Raji (cell line): ENCODE data around the gene LRRC3.

Source experiments
- POLR2A ChIP-seq: IDR thresholded peaks from 2 replicates; pipeline ENCODE4 v1.6.1; 2011; ENCODE audit warnings: low read depth, low read length, control low read depth; ENCODE audit not compliant: insufficient read depth

The LRRC3 gene

DNA sequence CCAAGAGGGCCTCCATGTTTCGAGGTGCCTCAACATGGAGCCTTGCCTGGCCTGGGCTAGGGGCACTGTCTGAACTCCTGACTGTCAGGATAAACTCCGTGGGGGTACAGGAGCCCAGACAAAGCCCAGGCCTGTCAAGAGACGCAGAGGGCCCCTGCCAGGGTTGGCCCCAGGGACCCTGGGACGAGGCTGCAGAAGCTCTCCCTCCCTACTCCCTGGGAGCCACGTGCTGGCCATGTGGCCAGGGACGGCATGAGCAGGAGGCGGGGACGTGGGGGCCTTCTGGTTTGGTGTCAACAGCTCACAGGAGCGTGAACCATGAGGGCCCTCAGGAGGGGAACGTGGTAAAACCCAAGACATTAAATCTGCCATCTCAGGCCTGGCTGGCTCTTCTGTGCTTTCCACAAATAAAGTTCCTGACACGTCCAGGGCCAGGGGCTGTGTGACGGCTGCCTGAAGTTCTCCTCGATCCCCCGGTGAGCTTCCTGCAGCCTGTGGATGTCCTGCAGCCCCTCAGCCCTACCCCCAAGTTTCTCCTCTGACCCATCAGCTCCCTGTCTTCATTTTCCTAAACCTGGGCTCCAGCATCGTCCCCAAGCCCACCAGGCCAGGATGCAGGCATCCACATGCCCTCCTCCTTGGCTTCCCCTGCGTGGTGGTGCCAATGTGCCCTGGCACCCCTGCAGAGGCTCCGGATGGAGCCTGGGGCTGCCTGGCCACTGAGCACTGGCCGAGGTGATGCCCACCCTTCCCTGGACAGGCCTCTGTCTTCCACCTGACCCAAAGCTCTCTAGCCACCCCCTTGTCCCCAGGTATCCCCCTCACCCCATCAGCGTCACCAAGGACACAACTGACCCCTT lies 12.8 kb upstream of the LRRC3 start:
- no peak for TF ChIP-seq POLR2A

DNA sequence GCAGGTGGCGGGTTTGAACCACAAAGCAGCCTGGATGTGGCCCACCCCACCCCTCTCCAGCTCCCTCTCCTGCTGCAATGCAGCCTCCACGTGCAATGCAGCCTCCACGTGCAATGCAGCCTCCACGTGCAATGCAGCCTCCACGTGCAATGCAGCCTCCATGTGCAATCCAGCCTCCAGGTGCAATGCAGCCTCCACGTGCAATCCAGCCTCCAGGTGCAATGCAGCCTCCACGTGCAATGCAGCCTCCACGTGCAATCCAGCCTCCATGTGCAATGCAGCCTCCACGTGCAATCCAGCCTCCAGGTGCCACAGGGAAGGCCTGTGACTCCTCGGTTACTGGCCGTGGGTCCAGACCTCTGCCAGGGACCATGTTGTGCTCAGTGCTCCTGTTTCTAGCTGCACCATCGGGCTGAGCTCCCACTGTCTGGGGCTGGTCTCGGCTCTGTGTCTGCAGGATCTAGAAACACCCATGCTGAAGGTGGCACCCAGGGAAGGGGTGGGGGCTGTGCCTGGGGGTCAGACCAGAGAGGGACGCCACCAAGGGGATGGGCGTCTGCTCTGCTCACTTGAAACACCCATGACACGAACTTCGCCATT lies 11.9 kb upstream of the LRRC3 start:
- no peak for TF ChIP-seq POLR2A

DNA sequence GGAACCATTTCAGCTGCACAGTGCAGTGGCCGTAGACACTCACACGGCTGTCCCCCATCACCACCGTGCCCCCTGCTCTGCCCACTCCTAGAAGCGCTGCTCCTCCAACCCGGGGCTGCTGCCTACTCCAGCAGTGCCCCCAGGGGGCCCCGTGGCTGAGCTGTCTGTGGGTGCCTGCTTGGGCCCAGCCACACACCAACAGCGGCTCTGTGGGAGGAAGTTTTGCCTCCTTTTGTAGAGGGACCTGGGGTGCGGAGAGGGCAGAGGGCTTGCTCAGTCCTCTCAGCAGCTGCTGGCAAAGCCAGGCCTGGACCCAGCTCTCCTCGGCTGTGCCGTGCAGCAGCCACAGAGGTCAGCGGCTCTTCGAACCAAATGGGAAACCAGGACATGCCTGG lies 11.4 kb upstream of the LRRC3 start:
- no peak for TF ChIP-seq POLR2A

DNA sequence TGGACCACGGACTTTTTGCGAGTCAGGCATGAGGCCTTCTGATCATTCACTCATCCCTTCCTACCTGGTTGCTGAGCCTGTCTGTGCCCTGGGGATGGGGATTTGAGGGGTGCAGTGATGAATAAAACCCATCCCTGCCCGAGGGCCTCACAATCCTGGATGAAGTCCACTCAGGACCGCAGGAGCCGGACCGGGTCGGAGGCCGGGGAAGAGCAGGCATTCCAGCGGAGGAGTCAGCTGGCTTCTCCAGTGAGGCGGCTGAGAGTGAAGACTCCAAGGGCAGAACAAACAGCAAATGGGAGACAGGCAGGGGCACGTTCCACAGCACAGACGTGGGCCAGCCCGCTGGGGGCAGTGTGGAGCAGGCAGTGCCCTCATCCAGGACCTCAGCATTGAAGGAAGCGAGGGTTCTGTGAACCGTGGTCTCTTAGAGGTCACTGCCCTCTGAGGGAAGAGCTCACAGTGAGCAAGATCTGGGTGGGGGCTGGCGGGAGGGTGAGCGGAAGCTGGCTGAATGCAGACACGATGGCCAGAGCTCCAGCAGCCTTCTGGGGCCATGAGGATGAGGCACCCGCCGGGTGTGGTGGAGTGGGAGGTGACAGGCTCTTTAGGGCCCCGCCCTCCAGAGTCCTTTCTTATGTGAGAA lies 10.9 kb upstream of the LRRC3 start:
- TF ChIP-seq POLR2A, result no peak

DNA sequence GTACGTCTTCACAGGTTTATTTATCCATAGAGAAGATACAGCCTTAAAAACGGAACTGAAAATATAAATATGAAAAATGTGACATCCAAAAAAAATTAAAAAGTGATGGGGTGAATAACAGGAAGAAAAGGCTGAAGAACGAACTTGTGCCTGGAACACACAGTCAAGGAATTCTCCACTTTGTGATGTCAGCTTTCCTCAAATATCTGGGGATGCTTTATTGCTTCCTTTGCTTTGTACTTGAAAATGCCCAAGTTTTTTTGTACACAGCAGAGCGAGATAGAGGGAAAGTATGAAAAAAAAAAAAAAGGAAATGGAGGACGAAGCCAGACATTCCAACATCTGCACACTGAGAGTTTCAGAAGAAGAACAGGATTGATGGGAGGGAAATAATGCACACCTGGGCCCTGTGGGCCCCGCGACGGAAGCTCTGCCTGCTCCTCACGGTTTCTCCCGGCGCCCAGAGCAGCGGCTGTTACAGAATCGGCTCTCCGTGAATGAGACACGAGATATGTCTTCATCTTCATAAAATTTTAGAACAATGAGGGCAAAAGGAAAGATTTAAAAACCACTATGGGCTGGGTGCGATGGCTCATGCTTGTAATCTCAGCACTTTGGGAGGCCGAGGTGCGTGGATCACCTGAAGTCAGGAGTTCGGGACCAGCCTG lies 10.0 kb upstream of the LRRC3 start:
- no peak for TF ChIP-seq POLR2A

DNA sequence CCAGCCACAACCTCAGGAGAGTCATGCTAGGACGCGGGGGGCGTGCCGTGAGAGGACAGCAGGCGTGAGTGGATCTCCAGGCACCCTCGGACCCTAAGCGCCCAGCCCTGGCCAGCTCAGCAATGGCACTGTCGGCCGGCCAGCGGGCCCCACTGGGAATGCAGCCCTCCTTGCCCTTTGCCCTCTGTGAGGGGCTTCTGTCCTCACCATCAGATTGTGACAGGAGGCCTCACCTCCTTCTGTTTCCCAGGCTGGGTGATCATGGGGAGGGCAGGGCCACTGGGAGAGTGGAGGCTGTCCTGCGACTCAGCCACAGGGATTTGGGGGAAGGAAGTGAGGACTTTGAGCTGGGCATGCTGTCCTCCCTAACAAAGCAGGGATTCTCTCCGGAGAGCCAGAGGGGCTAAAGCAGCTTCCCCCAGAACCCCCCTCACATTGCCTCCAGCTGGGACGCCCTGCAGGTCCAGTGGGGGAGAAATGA lies 6.6 kb upstream of the LRRC3 start:
- no peak for TF ChIP-seq POLR2A

DNA sequence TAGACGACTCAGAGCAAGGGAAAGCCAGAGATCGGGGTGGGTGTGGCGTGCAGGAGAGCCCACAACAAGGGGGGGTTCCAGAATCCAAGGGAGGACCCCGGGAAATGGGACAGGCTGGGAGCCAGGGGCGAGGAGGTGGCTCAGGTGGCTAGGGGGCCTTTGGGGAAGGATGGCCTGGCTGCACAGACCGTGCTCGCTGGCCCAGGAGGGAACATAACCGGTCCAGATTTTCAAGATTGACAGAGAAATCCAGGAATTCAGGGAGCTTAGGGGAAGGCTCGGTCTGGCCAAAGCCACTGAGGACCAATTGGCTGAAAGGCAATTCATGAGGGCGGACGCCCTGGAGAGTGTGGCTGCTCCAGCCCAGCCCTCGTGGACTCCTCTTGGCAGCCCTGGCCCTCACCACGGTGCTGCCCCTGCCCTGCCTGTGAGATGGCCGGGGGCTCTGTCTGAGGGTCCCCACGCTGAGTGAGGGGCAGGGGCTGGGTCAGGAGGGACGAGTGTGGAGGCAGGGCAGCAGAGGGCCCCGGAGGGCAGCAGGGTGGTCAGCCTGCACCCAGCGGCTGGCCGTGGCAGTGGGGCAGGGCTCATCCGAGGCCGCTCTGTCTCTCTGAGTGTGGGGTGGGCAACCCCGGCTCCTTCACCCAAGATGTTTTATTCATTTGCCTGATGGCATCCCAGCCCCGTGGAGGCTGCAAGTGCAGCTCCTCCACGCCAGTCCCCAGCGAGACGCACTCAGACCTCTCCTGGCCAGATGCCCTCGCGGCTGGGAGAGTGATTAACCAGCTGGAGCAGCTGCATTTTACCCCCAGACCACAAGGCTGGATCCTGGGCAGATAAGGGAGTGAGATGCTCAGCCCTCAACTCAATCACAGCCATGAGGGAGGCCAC lies 5.6 kb upstream of the LRRC3 start:
- no peak for TF ChIP-seq POLR2A

DNA sequence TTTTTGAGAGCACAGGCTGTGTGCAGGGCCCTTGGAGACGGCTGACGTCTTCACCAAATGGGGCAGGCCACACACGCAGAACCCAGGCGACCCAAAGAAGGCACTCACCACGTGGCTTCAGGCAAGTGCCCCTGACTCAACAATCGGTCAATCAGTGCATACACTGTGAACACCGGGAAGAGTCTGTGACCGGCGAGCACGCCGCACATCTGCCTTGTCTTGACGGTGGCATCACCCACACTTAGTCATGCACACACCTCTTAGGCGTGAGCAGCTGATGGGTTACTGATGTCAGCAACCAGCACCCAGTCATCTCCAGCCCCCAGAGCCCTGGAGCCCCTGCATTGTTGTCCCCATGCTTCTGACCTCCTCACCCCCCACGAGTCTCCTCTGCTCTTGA lies 4.9 kb upstream of the LRRC3 start:
- TF ChIP-seq POLR2A, result no peak

DNA sequence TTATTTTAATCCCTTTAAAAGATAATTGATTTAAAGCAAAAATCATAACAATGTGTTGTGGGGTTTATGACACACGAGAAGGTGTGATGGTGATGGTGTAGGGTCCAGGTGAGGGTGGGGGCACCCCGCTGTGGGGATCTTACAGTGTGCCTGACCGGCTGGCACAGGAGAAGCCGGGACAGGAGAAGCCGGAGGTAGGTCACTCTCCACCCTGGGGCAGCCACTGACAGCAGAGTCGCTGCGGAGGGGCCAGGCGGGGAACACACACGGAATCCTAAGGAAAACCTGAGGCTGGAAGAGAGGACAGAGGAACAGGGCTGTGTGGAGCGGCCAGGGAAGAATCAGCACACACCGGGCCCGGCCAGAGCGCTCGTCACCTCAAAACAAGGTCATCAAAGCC lies 4.3 kb upstream of the LRRC3 start:
- no peak for TF ChIP-seq POLR2A

DNA sequence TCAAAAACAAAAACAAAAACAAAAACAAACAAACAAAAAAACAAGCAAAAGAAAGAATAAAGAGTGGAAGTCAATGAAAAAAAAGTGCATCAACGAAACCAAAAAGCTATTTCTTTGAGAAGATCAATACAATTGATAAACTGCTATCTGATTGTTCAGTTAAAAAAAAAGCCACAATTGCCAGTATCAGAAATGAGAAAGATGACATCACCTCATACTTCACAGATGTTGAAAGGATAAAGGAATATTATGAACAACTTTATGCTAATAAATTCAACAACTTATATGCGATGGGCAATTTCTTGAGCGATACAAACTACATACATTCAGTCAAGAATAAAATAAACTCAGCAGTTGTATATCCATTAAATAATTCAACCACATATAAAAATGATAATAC lies 2.2 kb upstream of the LRRC3 start:
- no peak for TF ChIP-seq POLR2A

DNA sequence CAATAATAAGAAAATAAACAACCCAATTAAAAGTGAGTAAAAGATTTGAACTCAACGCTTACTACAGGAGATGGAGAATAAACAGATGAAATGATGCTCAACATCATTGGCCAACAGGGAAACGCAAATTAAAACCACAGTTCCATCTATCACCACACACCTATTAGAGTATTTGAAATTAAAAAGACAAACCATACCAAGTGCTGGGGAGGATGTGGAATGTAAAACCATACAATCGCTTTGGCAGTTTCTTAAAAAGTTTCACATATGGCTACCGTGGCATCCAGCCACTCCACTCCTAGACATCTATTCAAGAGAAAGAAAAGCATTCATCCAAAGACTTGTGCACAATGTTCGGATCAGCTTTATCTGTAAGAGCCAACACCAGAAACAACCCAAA lies 1.3 kb upstream of the LRRC3 start:
- TF ChIP-seq POLR2A, result no peak

DNA sequence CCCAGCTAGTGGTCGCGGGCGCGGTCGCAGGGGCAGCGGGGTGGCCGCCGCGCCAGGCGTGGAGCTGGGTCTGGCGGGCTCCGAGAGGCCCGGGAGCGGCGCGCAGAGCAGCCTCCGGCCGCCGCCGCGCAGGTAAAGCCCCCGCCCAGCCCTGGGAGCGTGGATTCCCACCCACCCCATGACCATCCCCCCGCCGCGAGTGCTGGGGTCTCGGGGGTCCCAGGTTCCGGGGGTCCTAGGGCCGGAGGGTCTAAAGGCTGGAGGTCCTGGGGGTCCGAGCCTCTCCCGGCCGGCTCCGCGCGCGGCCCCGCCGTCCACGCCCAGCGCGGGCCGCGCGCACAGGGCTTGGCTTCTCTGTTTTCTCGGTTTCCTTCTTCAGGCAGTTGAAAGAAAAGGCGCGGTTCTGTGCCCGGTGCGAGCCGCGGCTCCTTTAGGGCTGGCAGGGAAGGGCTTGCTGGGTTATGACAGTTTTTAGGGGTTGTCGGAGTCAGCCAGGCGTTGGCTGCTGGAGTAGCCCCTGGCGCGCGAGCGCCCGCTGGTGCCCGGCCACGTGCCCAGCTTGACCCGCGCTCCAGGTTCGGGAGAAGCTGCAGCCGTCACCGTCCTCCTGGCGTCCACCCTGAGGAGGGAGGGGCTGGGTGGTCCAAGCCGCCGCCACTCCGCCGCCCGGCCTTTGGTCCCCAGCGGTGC lies 359 bp downstream of the LRRC3 start:
- no peak for TF ChIP-seq POLR2A

DNA sequence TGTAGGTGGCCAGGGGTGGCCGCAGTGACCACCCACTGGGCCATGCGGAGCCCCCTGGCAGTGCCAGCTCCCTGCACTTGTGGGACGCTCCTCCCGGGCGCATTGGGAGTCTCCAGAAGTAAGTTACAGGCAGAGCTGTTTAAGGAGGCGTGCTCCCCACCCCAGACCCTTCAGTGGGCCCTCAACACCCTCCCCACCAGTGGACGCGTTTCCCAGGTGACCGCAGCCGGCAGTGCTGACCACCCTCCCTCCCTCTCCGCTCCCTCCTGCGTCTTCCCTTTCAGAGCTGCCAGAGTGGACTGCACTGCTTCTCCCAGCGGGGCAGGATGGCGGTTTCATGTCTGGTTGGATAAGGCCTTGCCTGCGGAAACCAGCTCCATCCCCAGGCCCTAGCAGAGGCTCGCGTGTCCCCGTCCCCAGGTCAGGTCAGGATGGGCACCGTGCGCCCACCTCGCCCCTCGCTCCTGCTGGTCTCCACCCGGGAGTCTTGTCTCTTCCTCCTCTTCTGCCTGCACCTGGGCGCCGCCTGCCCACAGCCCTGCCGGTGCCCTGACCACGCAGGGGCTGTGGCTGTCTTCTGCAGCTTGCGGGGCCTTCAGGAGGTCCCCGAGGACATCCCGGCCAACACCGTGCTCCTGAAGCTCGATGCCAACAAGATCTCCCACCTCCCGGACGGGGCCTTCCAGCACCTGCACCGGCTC lies 1.1 kb downstream of the LRRC3 start:
- TF ChIP-seq POLR2A, result no peak
